Kidney epithelial cell (primary cell): Measurements from ENCODE around the gene MATN1. TPM values are rescaled to one million over a fixed set of nuclear protein-coding genes. Genes with fewer than 3 reads are reported as not detected.

ENCODE experiments used
- DNase-seq: peaks from one replicate; pipeline ENCODE4 v3.0.0-alpha.2; 2010; ENCODE audit warnings: low read depth
- H3K27me3 ChIP-seq: 2 replicates; pipeline ENCODE4 v1.6.0; 2011; ENCODE audit warnings: low read length; ENCODE audit not compliant: control insufficient read depth, insufficient read depth
- H3K36me3 ChIP-seq: 2 replicates; pipeline ENCODE4 v1.5.1; 2011; ENCODE audit warnings: low read length; ENCODE audit not compliant: control insufficient read depth, insufficient read depth
- H3K4me3 ChIP-seq: 2 replicates; pipeline ENCODE4 v1.5.1; 2011; ENCODE audit warnings: low read depth, mild to moderate bottlenecking, control low read depth, low read length
- CTCF ChIP-seq: IDR thresholded peaks from 2 replicates; pipeline ENCODE4 v1.5.1; 2011; ENCODE audit warnings: mild to moderate bottlenecking, moderate library complexity, low read length, control low read depth, inconsistent platforms; ENCODE audit not compliant: insufficient read depth, poor library complexity, severe bottlenecking
- total RNA-seq: library from RNA; depleted of rRNA; stranded (reverse); fragments of >200 nt; gene quantifications from 2 replicates; pipeline ENCODE4 v1.2.3, GENCODE V29; 2015

Gene MATN1
- total RNA-seq, 1 donor from 2014 or later: 0.04 TPM

- Histone ChIP-seq H3K4me3 (no peak overlapping the region), H3K27me3 (peaks cover 3% of the 10 kb centered on the region), H3K36me3 (no peaks in the 10 kb centered on the region)
- TF ChIP-seq CTCF: no peak
- DNase-seq: no peak
Observed at GRCh38 chr1:30714536-30715090, 8.8 kb downstream of the MATN1 start.

GRCh38 chr1:30714025-30714424 lies 9.4 kb downstream of the MATN1 start:
- DNase-seq: no peak
- H3K4me3 ChIP-seq: no peak overlapping the region
- no peaks in the 10 kb centered on the region for H3K36me3 ChIP-seq
- TF ChIP-seq CTCF: no peak
- H3K27me3 ChIP-seq: peaks cover 3% of the 10 kb centered on the region

GRCh38 chr1:30713311-30713710 lies 10.1 kb downstream of the MATN1 start:
- H3K36me3 ChIP-seq: no peaks in the 10 kb centered on the region
- DNase-seq: no peak
- H3K27me3 ChIP-seq: peaks cover 3% of the 10 kb centered on the region
- no peak for TF ChIP-seq CTCF
- H3K4me3 ChIP-seq: no peak overlapping the region

- no peak for TF ChIP-seq CTCF
- no peak for DNase-seq
- Histone ChIP-seq H3K36me3 (no peaks in the 10 kb centered on the region), H3K27me3 (peaks cover 3% of the 10 kb centered on the region), H3K4me3 (no peak overlapping the region)
Observed at GRCh38 chr1:30712583-30712982, 10.8 kb downstream of the MATN1 start.

- H3K4me3 ChIP-seq: no peak overlapping the region
- no peaks in the 10 kb centered on the region for H3K36me3 ChIP-seq
- peaks cover 3% of the 10 kb centered on the region for H3K27me3 ChIP-seq
- no peak for DNase-seq
- TF ChIP-seq CTCF: no peak
Observed at GRCh38 chr1:30710407-30710806, 13.0 kb downstream of the MATN1 start.

GRCh38 chr1:30708361-30708728 lies 15.0 kb downstream of the MATN1 start:
- DNase-seq: no peak
- TF ChIP-seq CTCF: no peak
- H3K36me3 ChIP-seq: no peaks in the 10 kb centered on the region
- no peak overlapping the region for H3K4me3 ChIP-seq
- peaks cover 3% of the 10 kb centered on the region for H3K27me3 ChIP-seq
